HCT116 (cell line): ENCODE data around the gene ZNRF3.

Experiments
- EZH2phosphoT487 ChIP-seq: fragments of 200-600 bp; IDR thresholded peaks from 2 replicates; pipeline ENCODE4 v1.6.1; 2018; ENCODE audit warnings: antibody characterized with exemption, borderline replicate concordance
- MAX ChIP-seq: IDR thresholded peaks from 2 replicates; pipeline ENCODE4 v1.6.1; 2012
- POLR2A ChIP-seq: IDR thresholded peaks from 2 replicates; pipeline ENCODE4 v1.7.0; 2011; ENCODE audit warnings: borderline replicate concordance; ENCODE audit not compliant: insufficient read depth, insufficient read length; ENCODE audit errors: extremely low read depth
- YY1 ChIP-seq: IDR thresholded peaks from 2 replicates; pipeline ENCODE4 v1.6.1; 2011; ENCODE audit warnings: low read length, low read depth, moderate library complexity, mild to moderate bottlenecking; ENCODE audit not compliant: insufficient replicate concordance; ENCODE audit errors: extremely low read depth
- ZFX ChIP-seq: fragments of 450-650 bp; IDR thresholded peaks from 2 replicates; pipeline ENCODE4 v1.6.1; 2017
- TF ChIP-seq, protein P1 (sequence below): IDR thresholded peaks from 2 replicates; pipeline ENCODE4 v1.6.1; 2012; ENCODE audit warnings: low read depth
- TF ChIP-seq, protein P2 (sequence below), 3 experiments: fragments of 200-600 bp in 1 of 3; sonication (generic) in 1 of 3; IDR thresholded peaks in 2 of 3; conservative IDR thresholded peaks in 1 of 3; 2 replicates each; pipeline ENCODE4 v1.5.1; 2012 to 2017; ENCODE audit warnings: low read depth in 2 of 3, low read length in 2 of 3, antibody characterized with exemption in 1 of 3, borderline replicate concordance in 1 of 3, control low read depth in 1 of 3, mild to moderate bottlenecking in 1 of 3, mixed read lengths in 1 of 3, mixed run types in 1 of 3, moderate library complexity in 1 of 3; ENCODE audit not compliant: insufficient read depth in 1 of 3

GRCh38 chr22:29014773-29015172 lies 131.4 kb downstream of the ZNRF3 start:
- TF ChIP-seq ZFX (no peak), MAX (no peak), YY1 (no peak), EZH2phosphoT487 (no peak), POLR2A (no peak)
- TF ChIP-seq, protein P1, sequence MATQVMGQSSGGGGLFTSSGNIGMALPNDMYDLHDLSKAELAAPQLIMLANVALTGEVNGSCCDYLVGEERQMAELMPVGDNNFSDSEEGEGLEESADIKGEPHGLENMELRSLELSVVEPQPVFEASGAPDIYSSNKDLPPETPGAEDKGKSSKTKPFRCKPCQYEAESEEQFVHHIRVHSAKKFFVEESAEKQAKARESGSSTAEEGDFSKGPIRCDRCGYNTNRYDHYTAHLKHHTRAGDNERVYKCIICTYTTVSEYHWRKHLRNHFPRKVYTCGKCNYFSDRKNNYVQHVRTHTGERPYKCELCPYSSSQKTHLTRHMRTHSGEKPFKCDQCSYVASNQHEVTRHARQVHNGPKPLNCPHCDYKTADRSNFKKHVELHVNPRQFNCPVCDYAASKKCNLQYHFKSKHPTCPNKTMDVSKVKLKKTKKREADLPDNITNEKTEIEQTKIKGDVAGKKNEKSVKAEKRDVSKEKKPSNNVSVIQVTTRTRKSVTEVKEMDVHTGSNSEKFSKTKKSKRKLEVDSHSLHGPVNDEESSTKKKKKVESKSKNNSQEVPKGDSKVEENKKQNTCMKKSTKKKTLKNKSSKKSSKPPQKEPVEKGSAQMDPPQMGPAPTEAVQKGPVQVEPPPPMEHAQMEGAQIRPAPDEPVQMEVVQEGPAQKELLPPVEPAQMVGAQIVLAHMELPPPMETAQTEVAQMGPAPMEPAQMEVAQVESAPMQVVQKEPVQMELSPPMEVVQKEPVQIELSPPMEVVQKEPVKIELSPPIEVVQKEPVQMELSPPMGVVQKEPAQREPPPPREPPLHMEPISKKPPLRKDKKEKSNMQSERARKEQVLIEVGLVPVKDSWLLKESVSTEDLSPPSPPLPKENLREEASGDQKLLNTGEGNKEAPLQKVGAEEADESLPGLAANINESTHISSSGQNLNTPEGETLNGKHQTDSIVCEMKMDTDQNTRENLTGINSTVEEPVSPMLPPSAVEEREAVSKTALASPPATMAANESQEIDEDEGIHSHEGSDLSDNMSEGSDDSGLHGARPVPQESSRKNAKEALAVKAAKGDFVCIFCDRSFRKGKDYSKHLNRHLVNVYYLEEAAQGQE, result no peak
- TF ChIP-seq, protein P2, sequence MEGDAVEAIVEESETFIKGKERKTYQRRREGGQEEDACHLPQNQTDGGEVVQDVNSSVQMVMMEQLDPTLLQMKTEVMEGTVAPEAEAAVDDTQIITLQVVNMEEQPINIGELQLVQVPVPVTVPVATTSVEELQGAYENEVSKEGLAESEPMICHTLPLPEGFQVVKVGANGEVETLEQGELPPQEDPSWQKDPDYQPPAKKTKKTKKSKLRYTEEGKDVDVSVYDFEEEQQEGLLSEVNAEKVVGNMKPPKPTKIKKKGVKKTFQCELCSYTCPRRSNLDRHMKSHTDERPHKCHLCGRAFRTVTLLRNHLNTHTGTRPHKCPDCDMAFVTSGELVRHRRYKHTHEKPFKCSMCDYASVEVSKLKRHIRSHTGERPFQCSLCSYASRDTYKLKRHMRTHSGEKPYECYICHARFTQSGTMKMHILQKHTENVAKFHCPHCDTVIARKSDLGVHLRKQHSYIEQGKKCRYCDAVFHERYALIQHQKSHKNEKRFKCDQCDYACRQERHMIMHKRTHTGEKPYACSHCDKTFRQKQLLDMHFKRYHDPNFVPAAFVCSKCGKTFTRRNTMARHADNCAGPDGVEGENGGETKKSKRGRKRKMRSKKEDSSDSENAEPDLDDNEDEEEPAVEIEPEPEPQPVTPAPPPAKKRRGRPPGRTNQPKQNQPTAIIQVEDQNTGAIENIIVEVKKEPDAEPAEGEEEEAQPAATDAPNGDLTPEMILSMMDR (IDR thresholded peaks at IDR 0.05 in 2 of 3, conservative IDR thresholded peaks at IDR 0.05 in 1 of 3; ENCODE audit: borderline replicate concordance in 1 of 3, insufficient read depth in 1 of 3, low read depth in 2 of 3, low read length in 2 of 3), result no peak
